Transverse colon (tissue), 4 donors: ENCODE data around the gene DMAC2. TPM values are rescaled to one million over a fixed set of nuclear protein-coding genes. Genes with fewer than 3 reads are reported as not detected.
"Not testable (repeated sequence)": the region's sequence is repeated elsewhere in the genome, so short reads cannot be mapped to it uniquely, and the experiment has no call there.

Experiments used
- DNase-seq: peaks from one replicate; pipeline ENCODE4 v3.0.0-alpha.2; 2019
- H3K27ac ChIP-seq, 4 donors: fragments of 200-600 bp; sonication (generic); 2 replicates each; pipeline ENCODE4 v1.5.1; 2016 to 2018; ENCODE audit warnings: inconsistent platforms in 4 of 4
- H3K27me3 ChIP-seq: fragments of 200-600 bp; sonication (generic); 2 replicates; pipeline ENCODE4 v1.5.1; 2017; ENCODE audit warnings: inconsistent platforms
- H3K36me3 ChIP-seq, 4 donors: fragments of 200-600 bp; sonication (generic); 2 replicates each; pipeline ENCODE4 v1.5.1; 2017 to 2019; ENCODE audit warnings: inconsistent platforms in 4 of 4
- H3K4me1 ChIP-seq, 4 donors: fragments of 200-600 bp; sonication (generic); 2 replicates each; pipeline ENCODE4 v1.5.1; 2017 to 2020; ENCODE audit warnings: inconsistent platforms in 4 of 4
- H3K4me3 ChIP-seq, 4 donors: fragments of 200-600 bp; sonication (generic); 1 replicate in 1 of 4; 2 replicates in 3 of 4; pipeline versions ENCODE4 v1.5.1 to v1.6.1; 2017 to 2019; ENCODE audit warnings: inconsistent platforms in 4 of 4
- H3K9me3 ChIP-seq, 2 donors: fragments of 200-600 bp; sonication (generic); 2 replicates each; pipeline ENCODE4 v1.5.1; 2017 to 2019; ENCODE audit warnings: inconsistent platforms in 2 of 2
- EP300 ChIP-seq: sonication (generic); formaldehyde crosslinking; IDR thresholded peaks from one replicate; pipeline ENCODE4 v1.6.1; 2017; ENCODE audit warnings: antibody characterized with exemption, low read depth
- POLR2A ChIP-seq: fragments of 450-650 bp; IDR thresholded peaks from one replicate; pipeline ENCODE4 v1.6.1; 2016; ENCODE audit warnings: antibody characterized with exemption, mild to moderate bottlenecking, moderate library complexity
- POLR2AphosphoS5 ChIP-seq, 3 donors: sonication (generic); formaldehyde crosslinking; IDR thresholded peaks; one replicate each; pipeline ENCODE4 v1.6.1; 2016; ENCODE audit warnings: antibody characterized with exemption in 3 of 3
- WGBS, 2 donors: methylation state at CpG; one replicate each; pipeline ENCODE4 v1.1.5; 2018; ENCODE audit warnings: low coverage in 1 of 2; 5-methylcytosine and 5-hydroxymethylcytosine counted together
- in situ Hi-C, 4 donors: fragments of 200-750 bp; cut with MboI; loops; one replicate each; pipeline versions ENCODE4 v1.15.0 to v1.15.1; 2017; ENCODE audit warnings: low sequenced_read_pairs in 3 of 4, low pct_ligation_motif_present in 1 of 4, low pct_unique_long_range_greater_than_20kb in 1 of 4
- intact Hi-C: fragments of 100-400 bp; cut with DNase I; formaldehyde crosslinking; loops from one replicate; pipeline ENCODE4 v1.15.1; 2023; ENCODE audit warnings: low total_unique reads
- small RNA-seq, 4 donors: library from RNA; depleted of rRNA; stranded (forward); fragments of <200 nt; gene quantifications; one replicate each; pipeline ENCODE3, GENCODE V24; 2016
- total RNA-seq, 4 donors: library from RNA; depleted of rRNA; stranded (reverse); fragments of >200 nt; gene quantifications; one replicate each; pipeline ENCODE4 v1.1.0, GENCODE V29; 2016
- TF ChIP-seq, protein P1 (sequence below), 5 experiments: fragments of 200-600 bp in 3 of 5; fragments of 450-650 bp in 2 of 5; sonication (generic) in 3 of 5; IDR thresholded peaks; 1 replicate in 2 of 5; 2 replicates in 3 of 5; pipeline ENCODE4 v1.5.1; 2016 to 2017; ENCODE audit warnings: antibody characterized with exemption in 5 of 5, inconsistent platforms in 3 of 5, mild to moderate bottlenecking in 2 of 5, moderate library complexity in 1 of 5

Gene DMAC2
- total RNA-seq, 4 donors from 2014 or later: 15.9 to 65.8 (median 50.1) TPM

- in situ Hi-C loops (no loop called here), intact Hi-C loops (no loop called here)
- no peaks in the 10 kb centered on the region for H3K4me1 ChIP-seq
- no peaks in the 10 kb centered on the region for H3K9me3 ChIP-seq
- WGBS, 2 donors: 91% methylated on average over 7 of the region's 13 CpGs; no CpG with 5 or more reads in 1 of the 2 donors
- no peak overlapping the region for H3K27ac ChIP-seq
- DNase-seq: no peak
- H3K36me3 ChIP-seq: peaks cover 0 to 4% (median 0%) of the 10 kb centered on the region in 4 donors
- H3K4me3 ChIP-seq: no peak overlapping the region
- TF ChIP-seq POLR2AphosphoS5 (IDR thresholded peaks at IDR 0.05) (no peak), POLR2A (no peak), EP300 (no peak)
- TF ChIP-seq, protein P1, sequence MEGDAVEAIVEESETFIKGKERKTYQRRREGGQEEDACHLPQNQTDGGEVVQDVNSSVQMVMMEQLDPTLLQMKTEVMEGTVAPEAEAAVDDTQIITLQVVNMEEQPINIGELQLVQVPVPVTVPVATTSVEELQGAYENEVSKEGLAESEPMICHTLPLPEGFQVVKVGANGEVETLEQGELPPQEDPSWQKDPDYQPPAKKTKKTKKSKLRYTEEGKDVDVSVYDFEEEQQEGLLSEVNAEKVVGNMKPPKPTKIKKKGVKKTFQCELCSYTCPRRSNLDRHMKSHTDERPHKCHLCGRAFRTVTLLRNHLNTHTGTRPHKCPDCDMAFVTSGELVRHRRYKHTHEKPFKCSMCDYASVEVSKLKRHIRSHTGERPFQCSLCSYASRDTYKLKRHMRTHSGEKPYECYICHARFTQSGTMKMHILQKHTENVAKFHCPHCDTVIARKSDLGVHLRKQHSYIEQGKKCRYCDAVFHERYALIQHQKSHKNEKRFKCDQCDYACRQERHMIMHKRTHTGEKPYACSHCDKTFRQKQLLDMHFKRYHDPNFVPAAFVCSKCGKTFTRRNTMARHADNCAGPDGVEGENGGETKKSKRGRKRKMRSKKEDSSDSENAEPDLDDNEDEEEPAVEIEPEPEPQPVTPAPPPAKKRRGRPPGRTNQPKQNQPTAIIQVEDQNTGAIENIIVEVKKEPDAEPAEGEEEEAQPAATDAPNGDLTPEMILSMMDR (IDR thresholded peaks at IDR 0.05): no peak
- H3K27me3 ChIP-seq: no peaks in the 10 kb centered on the region
These were observed 53.3 kb downstream of the DMAC2 start for GRCh38 chr19:41386442-41386841.

DNA sequence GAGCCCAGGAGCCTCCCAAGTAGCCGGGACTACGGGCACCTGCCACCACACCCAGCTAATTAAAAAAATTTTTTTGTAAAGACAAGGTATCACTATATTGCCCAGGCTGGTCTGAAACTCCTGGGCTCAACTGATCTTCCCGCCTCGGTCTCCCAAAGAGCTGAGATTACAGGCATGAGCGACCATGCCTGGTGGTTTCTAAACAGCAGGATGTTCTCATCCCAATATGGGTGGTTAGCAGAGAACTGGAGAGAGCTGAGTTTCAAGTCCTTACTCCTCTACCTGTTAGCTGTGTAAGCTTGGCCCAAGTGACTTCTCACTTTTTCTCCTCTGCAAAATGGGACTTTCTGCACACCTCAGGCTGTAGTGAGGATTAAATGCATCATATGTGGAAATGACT lies 55.4 kb downstream of the DMAC2 start:
- Histone ChIP-seq H3K27me3 (no peaks in the 10 kb centered on the region), H3K9me3 (no peaks in the 10 kb centered on the region), H3K36me3 (no peaks in the 10 kb centered on the region), H3K4me3 (no peak overlapping the region), H3K27ac (no peak overlapping the region), H3K4me1 (no peaks in the 10 kb centered on the region)
- no peak for DNase-seq
- intact Hi-C loops: no loop called here
- no peak for TF ChIP-seq POLR2AphosphoS5 (IDR thresholded peaks at IDR 0.05)
- TF ChIP-seq POLR2A: no peak
- TF ChIP-seq, protein P1 (IDR thresholded peaks at IDR 0.05): no peak
- no peak for TF ChIP-seq EP300
- WGBS, 2 donors: 78% methylated on average over 5 of the region's 5 CpGs; no CpG with 5 or more reads in 1 of the 2 donors
- in situ Hi-C loops: no loop called here

DNA sequence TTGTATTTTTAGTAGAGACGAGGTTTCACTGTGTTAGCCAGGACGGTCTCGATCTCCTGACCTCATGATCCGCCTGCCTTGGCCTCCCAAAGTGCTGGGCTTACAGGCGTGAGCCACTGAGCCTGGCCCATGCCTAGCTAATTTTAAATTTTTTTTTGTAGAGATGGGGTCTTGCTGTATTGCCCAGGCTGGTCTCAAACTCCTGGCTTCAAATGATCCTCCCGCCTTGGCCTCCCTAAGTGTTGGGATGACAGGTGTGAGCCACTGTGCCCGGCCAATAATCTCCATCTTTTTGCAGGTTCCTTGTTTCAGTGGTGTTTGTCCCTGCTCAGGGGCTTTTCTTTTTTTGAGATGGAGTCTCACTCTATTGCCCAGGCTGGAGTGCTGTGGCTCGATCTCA lies 58.2 kb downstream of the DMAC2 start:
- H3K4me3 ChIP-seq, in situ Hi-C loops, DNase-seq, H3K36me3 ChIP-seq, H3K27me3 ChIP-seq, intact Hi-C loops, H3K9me3 ChIP-seq, H3K27ac ChIP-seq: not testable (repeated sequence)
- WGBS, 2 donors: 96% methylated on average over 8 of the region's 8 CpGs; no CpG with 5 or more reads in 1 of the 2 donors
- peaks cover 0 to 12% (median 6%) of the 10 kb centered on the region in 4 donors for H3K4me1 ChIP-seq

Small RNA genes lying within 50 kb of the gene (small RNA-seq; reads per million reads assigned to genes)
- gene RF00017: 0 reads per million in 4 donors

Other genes starting within 250 kb of the DMAC2 start
- 10 to 100 TPM in 2 of 4 donors, 1 to 10 TPM in 2; 4.2 to 30.7 (median 14.9) TPM for gene CYP2S1, start 246.7 kb downstream of the DMAC2 start, total RNA-seq
- 10 to 100 TPM; 19.7 to 52.4 (median 25.6) TPM for gene AXL, start 220.7 kb downstream of the DMAC2 start, total RNA-seq
- gene HNRNPUL1, start 175.5 kb downstream of the DMAC2 start, total RNA-seq: 100 to 1,000 TPM; 115 to 296 (median 145) TPM
- 10 to 100 TPM; 10.1 to 22.4 (median 15.4) TPM for gene CCDC97, start 129.7 kb downstream of the DMAC2 start, total RNA-seq
- 10 to 100 TPM in 2 of 4 donors, 1 to 10 TPM in 2; 4.4 to 30.3 (median 9.7) TPM for gene TGFB1, start 86.0 kb downstream of the DMAC2 start, total RNA-seq
- gene B9D2, start 75.8 kb downstream of the DMAC2 start, total RNA-seq: 1 to 10 TPM in 2 of 4 donors, not detected in 2; 6.4 to 9.3 TPM
- 10 to 100 TPM in 1 of 4 donors, 1 to 10 TPM in 2, not detected in 1; 4.8 to 11.4 (median 9.4) TPM for gene TMEM91, start 63.4 kb downstream of the DMAC2 start, total RNA-seq
- gene EXOSC5, start 42.6 kb downstream of the DMAC2 start, total RNA-seq: 10 to 100 TPM in 3 of 4 donors, 1 to 10 TPM in 1; 4.0 to 20.6 (median 10.8) TPM
- gene BCKDHA, start 42.1 kb downstream of the DMAC2 start, total RNA-seq: 10 to 100 TPM; 12.0 to 29.9 (median 20.9) TPM
- 100 to 1,000 TPM in 1 of 4 donors, 10 to 100 TPM in 3; 18.5 to 225 (median 49.1) TPM for gene B3GNT8, start 12.5 kb downstream of the DMAC2 start, total RNA-seq
- gene ERICH4, start 3.2 kb upstream of the DMAC2 start, total RNA-seq: not detected
- gene CEACAM21, start 136.3 kb upstream of the DMAC2 start, total RNA-seq: 1 to 10 TPM in 1 of 4 donors, under 1 TPM in 2, not detected in 1; 0.41 to 1.1 (median 0.95) TPM
- gene CEACAM4, start 187.2 kb upstream of the DMAC2 start, total RNA-seq: 1 to 10 TPM in 1 of 4 donors, under 1 TPM in 1, not detected in 2; 0.48 to 1.5 TPM
- 1,000 to 10,000 TPM in 3 of 4 donors, 10 to 100 TPM in 1; 26.3 to 2,498 (median 1,946) TPM for gene CEACAM7, start 248.4 kb upstream of the DMAC2 start, total RNA-seq